Naive thymus-derived CD4-positive, alpha-beta T cell (primary cell): ENCODE results near the gene ITSN2. TPM values are rescaled to one million over a fixed set of nuclear protein-coding genes. Genes with fewer than 3 reads are reported as not detected.

Experiments used
- ATAC-seq: fragments of 150-1000 bp; cut with Tn5 transposase; 2 replicates; pipeline ENCODE4 v1.10.0; 2021; ENCODE audit warnings: mild to moderate bottlenecking, moderate library complexity
- CTCF ChIA-PET: fragments of 350-600 bp; sonication (Branson Sonifier 250); formaldehyde crosslinking; loops from one replicate; lab custom pipeline; 2021; ENCODE audit warnings: antibody characterized with exemption; lab: Charles Lee
- POLR2A ChIA-PET: fragments of 350-600 bp; sonication (Branson Sonifier 250); formaldehyde crosslinking; loops from one replicate; lab custom pipeline; 2021; ENCODE audit warnings: antibody characterized with exemption, inconsistent platforms; lab: Charles Lee
- DNase-seq, 9 donors: peaks; one replicate each; pipeline versions ENCODE4 v3.0.0 to v3.0.0-alpha.2; 2020 to 2022; ENCODE audit warnings: mixed read lengths in 1 of 9
- H3K27ac ChIP-seq: one replicate; pipeline ENCODE4 v1.7.0; 2013; ENCODE audit warnings: mild to moderate bottlenecking, low read depth, low read length, moderate library complexity
- H3K27me3 ChIP-seq, 2 donors: one replicate each; pipeline ENCODE4 v1.7.0; 2013; ENCODE audit warnings: low read length in 2 of 2, mild to moderate bottlenecking in 2 of 2, moderate library complexity in 2 of 2; ENCODE audit not compliant: control insufficient read depth in 2 of 2, insufficient read depth in 2 of 2
- H3K36me3 ChIP-seq, 3 experiments: 1 replicate in 2 of 3; 2 replicates in 1 of 3; pipeline ENCODE4 v1.7.0; 2013; ENCODE audit warnings: low read length in 3 of 3, mild to moderate bottlenecking in 3 of 3, moderate library complexity in 1 of 3; ENCODE audit not compliant: insufficient read depth in 3 of 3, control insufficient read depth in 2 of 3
- H3K4me1 ChIP-seq, 2 donors: one replicate each; pipeline ENCODE4 v1.7.0; 2013; ENCODE audit warnings: low read length in 2 of 2, mild to moderate bottlenecking in 2 of 2, moderate library complexity in 1 of 2; ENCODE audit not compliant: control insufficient read depth in 2 of 2, insufficient read depth in 2 of 2
- H3K4me3 ChIP-seq: 2 replicates; pipeline ENCODE4 v1.7.0; 2013; ENCODE audit warnings: mild to moderate bottlenecking, low read length
- H3K9me3 ChIP-seq, 3 experiments: 1 replicate in 2 of 3; 2 replicates in 1 of 3; pipeline ENCODE4 v1.7.0; 2013; ENCODE audit warnings: low read length in 3 of 3; ENCODE audit not compliant: control insufficient read depth in 2 of 3
- H3K27ac Mint-ChIP-seq, 9 donors: one replicate each; pipeline ENCODE4 v1.8.0; 2020 to 2022; ENCODE audit warnings: mixed read lengths in 9 of 9, mild to moderate bottlenecking in 8 of 9, moderate library complexity in 5 of 9, inconsistent platforms in 2 of 9
- H3K27me3 Mint-ChIP-seq, 5 donors: one replicate each; pipeline ENCODE4 v1.8.0; 2021 to 2022; ENCODE audit warnings: mixed read lengths in 5 of 5, mild to moderate bottlenecking in 1 of 5
- H3K36me3 Mint-ChIP-seq, 5 donors: one replicate each; pipeline ENCODE4 v1.8.0; 2020 to 2022; ENCODE audit warnings: mixed read lengths in 5 of 5, mild to moderate bottlenecking in 3 of 5, inconsistent platforms in 1 of 5
- H3K4me1 Mint-ChIP-seq, 7 donors: one replicate each; pipeline ENCODE4 v1.8.0; 2020 to 2022; ENCODE audit warnings: mixed read lengths in 7 of 7, mild to moderate bottlenecking in 3 of 7, inconsistent platforms in 1 of 7
- H3K4me3 Mint-ChIP-seq, 10 donors: one replicate each; pipeline ENCODE4 v1.8.0; 2020 to 2022; ENCODE audit warnings: mild to moderate bottlenecking in 10 of 10, mixed read lengths in 10 of 10, moderate library complexity in 6 of 10, inconsistent platforms in 2 of 10
- H3K9me3 Mint-ChIP-seq, 11 donors: one replicate each; pipeline ENCODE4 v1.8.0; 2020 to 2022; ENCODE audit warnings: mixed read lengths in 11 of 11, mild to moderate bottlenecking in 4 of 11, inconsistent platforms in 1 of 11, moderate library complexity in 1 of 11
- intact Hi-C, 2 donors: fragments of 100-400 bp; cut with micrococcal nuclease; formaldehyde crosslinking; loops; one replicate each; pipeline ENCODE4 v1.15.1; 2023
- polyA plus RNA-seq, 2 donors: library from polyadenylated mRNA; unstranded; fragments of 300-500 nt; fragmentation: Illumina TruSeq; gene quantifications; one replicate each; pipeline ENCODE4 v1.2.3, GENCODE V29; 2021
- total RNA-seq, 6 experiments: library from RNA in 5 of 6; stranded (reverse) in 5 of 6; gene quantifications; 1 replicate in 5 of 6; 2 replicates in 1 of 6; pipeline ENCODE4 v1.2.3 and lab custom pipeline; 2021 to 2026

ITSN2 gene
- total and polyA plus RNA-seq, 7 experiments from 2014 or later = 53.0 to 133 (median 91.5) TPM

DNA sequence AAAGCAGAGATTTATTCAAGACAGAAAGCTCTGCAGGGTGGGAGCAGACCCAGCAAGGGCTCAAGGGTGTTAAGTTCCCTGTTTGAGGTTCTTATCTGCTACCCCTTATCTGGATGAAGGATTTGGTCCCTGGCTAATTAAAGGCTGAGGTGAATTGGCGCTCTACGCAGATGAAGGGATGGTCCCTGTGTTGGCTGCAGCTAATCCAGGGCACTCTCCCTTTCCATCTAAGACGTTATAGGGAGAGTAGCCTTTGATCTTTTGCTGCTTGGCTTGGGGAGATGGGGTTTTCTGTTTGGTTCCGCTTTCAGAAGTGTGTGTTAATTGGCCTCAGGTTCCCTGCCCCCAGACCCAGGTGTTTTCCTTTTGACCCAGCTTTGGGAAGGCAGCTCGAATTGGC, 168.5 kb downstream of the ITSN2 start:
- no peak overlapping the region for H3K4me3 Mint-ChIP-seq
- H3K27ac Mint-ChIP-seq = no peak overlapping the region
- H3K4me3 ChIP-seq = no peak overlapping the region
- H3K9me3 Mint-ChIP-seq = peaks cover 0 to 28% (median 10%) of the 10 kb centered on the region in 11 donors
- POLR2A ChIA-PET = no interaction called here
- H3K27me3 Mint-ChIP-seq = peaks cover 0 to 13% (median 6%) of the 10 kb centered on the region in 5 donors
- no peak overlapping the region for H3K27ac ChIP-seq
- CTCF ChIA-PET = interaction anchor here (0.5 kb wide), 1 partner anchor 25 kb away, joined by 3 read pairs; no protein-coding TSS in a partner anchor
- intact Hi-C loops = no loop called here
- peaks cover 0 to 22% (median 19%) of the 10 kb centered on the region in 5 donors for H3K36me3 Mint-ChIP-seq
- H3K27me3 ChIP-seq = no peaks in the 10 kb centered on the region
- no peaks in the 10 kb centered on the region for H3K36me3 ChIP-seq
- H3K9me3 ChIP-seq = no peaks in the 10 kb centered on the region
- ATAC-seq = no peak
- DNase-seq = no peak
- H3K4me1 Mint-ChIP-seq = no peaks in the 10 kb centered on the region
- H3K4me1 ChIP-seq = no peaks in the 10 kb centered on the region

DNA sequence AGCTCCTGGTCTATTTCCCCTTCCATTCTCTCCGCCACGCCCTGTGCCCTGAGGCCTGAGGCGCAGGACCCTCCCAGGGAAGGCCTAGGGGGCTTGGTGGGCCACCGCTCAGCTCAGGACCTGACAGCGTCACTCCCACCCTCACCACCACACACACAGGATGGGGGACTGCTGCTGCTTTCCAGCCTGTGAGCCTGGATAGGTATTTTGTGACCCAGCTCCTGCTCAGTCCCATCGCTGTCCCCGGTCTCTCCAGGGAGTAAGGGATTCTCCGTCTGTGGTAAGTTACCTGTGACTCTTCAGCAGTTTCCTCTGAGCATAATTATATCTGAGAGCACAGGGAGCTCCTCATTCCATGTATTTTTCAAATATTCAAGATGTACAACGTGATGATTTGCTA, 169.2 kb downstream of the ITSN2 start:
- H3K36me3 Mint-ChIP-seq = peaks cover 0 to 22% (median 19%) of the 10 kb centered on the region in 5 donors
- no peak for ATAC-seq
- POLR2A ChIA-PET = no interaction called here

GRCh38 chr2:24190503-24190902, 169.8 kb downstream of the ITSN2 start:
- Mint-ChIP-seq H3K36me3 (peaks cover 0 to 22% (median 19%) of the 10 kb centered on the region in 5 donors), H3K9me3 (peaks cover 0 to 22% (median 7%) of the 10 kb centered on the region in 11 donors), H3K27me3 (peaks cover 0 to 8% (median 6%) of the 10 kb centered on the region in 5 donors), H3K4me1 (no peaks in the 10 kb centered on the region), H3K27ac (no peak overlapping the region), H3K4me3 (no peak overlapping the region)
- no peaks in the 10 kb centered on the region for H3K4me1 ChIP-seq
- H3K4me3 ChIP-seq = no peak overlapping the region
- DNase-seq = no peak
- H3K27ac ChIP-seq = no peak overlapping the region
- no peaks in the 10 kb centered on the region for H3K9me3 ChIP-seq
- no peak for ATAC-seq
- H3K27me3 ChIP-seq = no peaks in the 10 kb centered on the region
- POLR2A ChIA-PET = no interaction called here
- intact Hi-C loops = no loop called here
- CTCF ChIA-PET = no interaction called here
- H3K36me3 ChIP-seq = no peaks in the 10 kb centered on the region

More for the DNA sequence above, 169.2 kb downstream of the ITSN2 start:
- Mint-ChIP-seq H3K27ac (no peak overlapping the region), H3K9me3 (peaks cover 0 to 23% (median 7%) of the 10 kb centered on the region in 11 donors), H3K4me3 (no peak overlapping the region), H3K27me3 (peaks cover 0 to 8% (median 6%) of the 10 kb centered on the region in 5 donors), H3K4me1 (no peaks in the 10 kb centered on the region)
- CTCF ChIA-PET = interaction anchor here (0.5 kb wide), 1 partner anchor 25 kb away, joined by 3 read pairs; no protein-coding TSS in a partner anchor
- Histone ChIP-seq H3K9me3 (no peaks in the 10 kb centered on the region), H3K4me1 (no peaks in the 10 kb centered on the region), H3K27me3 (no peaks in the 10 kb centered on the region), H3K36me3 (no peaks in the 10 kb centered on the region), H3K4me3 (no peak overlapping the region), H3K27ac (no peak overlapping the region)
- DNase-seq = no peak
- intact Hi-C loops = no loop called here

GRCh38 chr2:24189551-24189950, 170.8 kb downstream of the ITSN2 start:
- Mint-ChIP-seq H3K27me3 (peaks cover 0 to 8% (median 6%) of the 10 kb centered on the region in 5 donors), H3K4me3 (no peak overlapping the region), H3K27ac (peak overlapping the region in 1 of 9 donors; percentile 5), H3K36me3 (peaks cover 0 to 22% (median 19%) of the 10 kb centered on the region in 5 donors), H3K4me1 (no peaks in the 10 kb centered on the region), H3K9me3 (peaks cover 0 to 20% (median 6%) of the 10 kb centered on the region in 11 donors)
- ATAC-seq (no peak), DNase-seq (no peak)
- Histone ChIP-seq H3K27ac (no peak overlapping the region), H3K36me3 (no peaks in the 10 kb centered on the region), H3K4me3 (no peak overlapping the region), H3K9me3 (no peaks in the 10 kb centered on the region), H3K27me3 (no peaks in the 10 kb centered on the region), H3K4me1 (no peaks in the 10 kb centered on the region)
- intact Hi-C loops = no loop called here
- ChIA-PET CTCF (no interaction called here), POLR2A (no interaction called here)

DNA sequence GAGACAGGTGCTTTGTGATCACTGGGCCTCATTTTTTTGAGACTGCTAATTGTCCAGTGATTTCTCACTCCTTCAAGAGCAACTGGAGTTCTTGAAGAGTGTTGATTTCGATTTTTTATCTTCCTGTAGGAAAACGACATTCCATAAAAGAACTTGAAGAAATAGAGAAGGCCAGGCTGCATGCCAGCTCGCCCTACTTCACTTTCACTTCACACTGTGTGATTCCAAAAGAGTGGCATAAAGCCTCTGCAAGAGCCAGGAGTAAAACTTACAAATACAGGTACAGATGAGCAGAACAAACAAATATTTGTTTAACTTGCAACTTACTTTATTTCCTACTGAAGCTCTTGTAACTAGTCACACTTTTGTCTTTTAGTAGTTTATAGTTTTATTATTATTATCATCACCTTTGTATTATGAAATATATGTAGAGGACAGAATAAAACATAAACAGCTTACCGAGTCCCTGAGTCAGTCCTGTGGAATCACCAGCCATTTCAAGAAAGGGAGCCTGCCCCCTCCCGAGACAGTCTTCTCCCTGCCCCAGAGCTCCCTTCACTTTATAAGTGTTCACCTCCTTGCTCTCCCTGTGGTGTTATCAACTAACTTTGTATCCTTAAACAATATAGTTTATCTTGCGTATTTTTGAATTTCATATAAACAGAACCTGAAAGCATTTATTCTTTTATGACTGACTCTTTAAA, 176.8 kb downstream of the ITSN2 start:
- no peaks in the 10 kb centered on the region for H3K27me3 ChIP-seq
- no peak overlapping the region for H3K4me3 Mint-ChIP-seq
- H3K27ac ChIP-seq = no peak overlapping the region
- POLR2A ChIA-PET = no interaction called here
- no peak overlapping the region for H3K4me3 ChIP-seq
- H3K27me3 Mint-ChIP-seq = peaks cover 0 to 8% (median 0%) of the 10 kb centered on the region in 5 donors
- H3K4me1 Mint-ChIP-seq = no peaks in the 10 kb centered on the region
- H3K9me3 Mint-ChIP-seq = peaks cover 0 to 11% (median 3%) of the 10 kb centered on the region in 11 donors
- H3K9me3 ChIP-seq = no peaks in the 10 kb centered on the region
- no peak overlapping the region for H3K27ac Mint-ChIP-seq
- H3K36me3 ChIP-seq = no peaks in the 10 kb centered on the region
- H3K4me1 ChIP-seq = no peaks in the 10 kb centered on the region
- ATAC-seq (no peak), DNase-seq (no peak)
- CTCF ChIA-PET = no interaction called here
- peaks cover 0 to 13% (median 6%) of the 10 kb centered on the region in 5 donors for H3K36me3 Mint-ChIP-seq
- intact Hi-C loops = no loop called here

- ATAC-seq (no peak), DNase-seq (no peak)
- ChIA-PET POLR2A (no interaction called here), CTCF (no interaction called here)
- Histone ChIP-seq H3K27me3 (no peaks in the 10 kb centered on the region), H3K4me1 (no peaks in the 10 kb centered on the region), H3K36me3 (no peaks in the 10 kb centered on the region), H3K27ac (no peak overlapping the region), H3K9me3 (no peaks in the 10 kb centered on the region), H3K4me3 (no peak overlapping the region)
- Mint-ChIP-seq H3K9me3 (peaks cover 0 to 6% (median 0%) of the 10 kb centered on the region in 11 donors), H3K4me3 (no peak overlapping the region), H3K27me3 (peaks cover 0 to 7% (median 0%) of the 10 kb centered on the region in 5 donors), H3K36me3 (peaks cover 0 to 7% (median 6%) of the 10 kb centered on the region in 5 donors), H3K4me1 (no peaks in the 10 kb centered on the region), H3K27ac (peak overlapping the region in 1 of 9 donors; percentile 62)
- intact Hi-C loops = no loop called here
Measured at GRCh38 chr2:24182507-24182906, 177.8 kb downstream of the ITSN2 start.
